ENCODE measurements around the gene C1orf167. TPM values are rescaled to one million over a fixed set of nuclear protein-coding genes. Genes with fewer than 3 reads are reported as not detected.

Gene C1orf167
- total RNA-seq, 1 donor from 2014 or later: 0.18 TPM

- Mint-ChIP-seq H3K4me1 (peaks cover 31% of the 10 kb centered on the region), H3K27me3 (ENCODE audit: low read depth) (no peaks in the 10 kb centered on the region), H3K4me3 (no peak overlapping the region), H3K9me3 (no peaks in the 10 kb centered on the region), H3K36me3 (peaks cover 17% of the 10 kb centered on the region), H3K27ac (no peak overlapping the region)
- no peak for DNase-seq (ENCODE audit: low spot score in 2 of 2, unreplicated experiment in 2 of 2)
- TF ChIP-seq CTCF (IDR thresholded peaks at IDR 0.05; ENCODE audit: unreplicated experiment): no peak
Observed at GRCh38 chr1:11790101-11790879, 28.3 kb downstream of the C1orf167 start.

GRCh38 chr1:11790880-11791715 lies 29.1 kb downstream of the C1orf167 start:
- no peak for DNase-seq (ENCODE audit: low spot score in 2 of 2, unreplicated experiment in 2 of 2)
- H3K4me3 Mint-ChIP-seq: no peak overlapping the region

GRCh38 chr1:11792106-11792505 lies 30.1 kb downstream of the C1orf167 start:
- DNase-seq (ENCODE audit: low spot score in 2 of 2, unreplicated experiment in 2 of 2): no peak
- H3K4me1 Mint-ChIP-seq: peaks cover 25% of the 10 kb centered on the region
- no peak for TF ChIP-seq CTCF (IDR thresholded peaks at IDR 0.05; ENCODE audit: unreplicated experiment)
- peaks cover 25% of the 10 kb centered on the region for H3K36me3 Mint-ChIP-seq
- H3K4me3 Mint-ChIP-seq: no peak overlapping the region
- H3K27me3 Mint-ChIP-seq (ENCODE audit: low read depth): no peaks in the 10 kb centered on the region
- no peaks in the 10 kb centered on the region for H3K9me3 Mint-ChIP-seq
- peak overlapping the region; percentile 82 for H3K27ac Mint-ChIP-seq

More at GRCh38 chr1:11790880-11791715, 29.1 kb downstream of the C1orf167 start:
- H3K27ac Mint-ChIP-seq: peak overlapping the region; percentile 82
- H3K9me3 Mint-ChIP-seq: no peaks in the 10 kb centered on the region
- H3K4me1 Mint-ChIP-seq: peaks cover 29% of the 10 kb centered on the region
- TF ChIP-seq CTCF (IDR thresholded peaks at IDR 0.05; ENCODE audit: unreplicated experiment): no peak
- no peaks in the 10 kb centered on the region for H3K27me3 Mint-ChIP-seq (ENCODE audit: low read depth)
- H3K36me3 Mint-ChIP-seq: peaks cover 25% of the 10 kb centered on the region

GRCh38 chr1:11793819-11794218 lies 31.8 kb downstream of the C1orf167 start:
- Mint-ChIP-seq H3K27me3 (ENCODE audit: low read depth) (no peaks in the 10 kb centered on the region), H3K4me1 (peaks cover 17% of the 10 kb centered on the region), H3K27ac (no peak overlapping the region), H3K36me3 (peaks cover 25% of the 10 kb centered on the region), H3K4me3 (no peak overlapping the region), H3K9me3 (no peaks in the 10 kb centered on the region)
- DNase-seq (ENCODE audit: low spot score in 2 of 2, unreplicated experiment in 2 of 2): no peak
- TF ChIP-seq CTCF (IDR thresholded peaks at IDR 0.05; ENCODE audit: unreplicated experiment): no peak

GRCh38 chr1:11794446-11795237 lies 32.6 kb downstream of the C1orf167 start:
- H3K4me3 Mint-ChIP-seq: no peak overlapping the region
- H3K27ac Mint-ChIP-seq: no peak overlapping the region
- peaks cover 17% of the 10 kb centered on the region for H3K4me1 Mint-ChIP-seq
- no peaks in the 10 kb centered on the region for H3K27me3 Mint-ChIP-seq (ENCODE audit: low read depth)
- no peak for TF ChIP-seq CTCF (IDR thresholded peaks at IDR 0.05; ENCODE audit: unreplicated experiment)
- H3K36me3 Mint-ChIP-seq: peaks cover 28% of the 10 kb centered on the region
- no peak for DNase-seq (ENCODE audit: low spot score in 2 of 2, unreplicated experiment in 2 of 2)
- no peaks in the 10 kb centered on the region for H3K9me3 Mint-ChIP-seq

All from mesothelial cell of epicardium (in vitro differentiated cells).